HCT116 (cell line): Measurements from ENCODE around the gene UBE2F. TPM values are rescaled to one million over a fixed set of nuclear protein-coding genes. Genes with fewer than 3 reads are reported as not detected.
A peak's percentile ranks its signal among the peaks of the same experiment; 100 is the strongest.

Experiments
- ATAC-seq: fragments of 200-7000 bp; cut with Tn5 transposase; 2 replicates; pipeline ENCODE4 v1.9.1; 2020; ENCODE audit warnings: mild to moderate bottlenecking, moderate library complexity
- BruUV-seq: library from RNA; stranded (reverse); fragments of 400-500 nt; replicated peaks from 2 replicates; lab custom pipeline; 2021; lab: Mats Ljungman, UMichigan
- CTCF ChIA-PET: fragments of 300-600 bp; sonication (Branson Sonifier 250); formaldehyde crosslinking; loops from one replicate; lab custom pipeline; 2021; ENCODE audit warnings: antibody characterized with exemption; lab: Charles Lee
- POLR2A ChIA-PET: fragments of 300-600, 350-600 bp; sonication (Branson Sonifier 250); formaldehyde crosslinking; loops from one replicate; lab custom pipeline; 2021; ENCODE audit warnings: antibody characterized with exemption; lab: Charles Lee
- RAD21 ChIA-PET, 2 experiments: fragments of 300-600 bp; sonication (Branson Sonifier 250); formaldehyde crosslinking; loops; one replicate each; lab custom pipeline; 2023; ENCODE audit warnings: low total read pairs in 2 of 2; ENCODE audit not compliant: uncharacterized antibody in 2 of 2, unreplicated experiment in 2 of 2, low non-redundant PET in 1 of 2; lab: Charles Lee
- DNase-seq: peaks from one replicate; pipeline ENCODE4 v3.0.0-alpha.2; 2010; ENCODE audit warnings: low read depth, low spot score
- H2AFZ ChIP-seq: fragments of 200-600 bp; shearing (Covaris generic), sonication (generic); 2 replicates; pipeline ENCODE4 v1.6.1; 2017; ENCODE audit warnings: low read depth, mixed run types, mixed read lengths, antibody characterized with exemption, low read length; ENCODE audit not compliant: poor library complexity, severe bottlenecking
- H3K27ac ChIP-seq: 2 replicates; pipeline ENCODE4 v1.5.1; 2012; ENCODE audit warnings: low read depth, low read length
- H3K27me3 ChIP-seq: fragments of 200-600 bp; sonication (generic); 2 replicates; pipeline ENCODE4 v1.6.1; 2016; ENCODE audit warnings: mixed run types, low read length, mixed read lengths; ENCODE audit not compliant: insufficient read depth
- H3K36me3 ChIP-seq, 2 experiments: fragments of 200-500 bp in 1 of 2; fragments of 200-600 bp in 1 of 2; sonication (Bioruptor generic) in 1 of 2; sonication (generic) in 1 of 2; 2 replicates each; pipeline versions ENCODE4 v1.5.1 to v1.6.1; 2014 to 2016; ENCODE audit warnings: low read length in 2 of 2, inconsistent platforms in 1 of 2, mixed read lengths in 1 of 2, mixed run types in 1 of 2; ENCODE audit not compliant: insufficient read depth in 2 of 2, control insufficient read depth in 1 of 2
- H3K4me1 ChIP-seq, 2 experiments: fragments of 200-600 bp in 1 of 2; sonication (generic) in 1 of 2; 2 replicates each; pipeline versions ENCODE4 v1.5.1 to v1.6.1; 2012 to 2017; ENCODE audit warnings: low read length in 2 of 2, inconsistent platforms in 1 of 2, mild to moderate bottlenecking in 1 of 2, mixed read lengths in 1 of 2, mixed run types in 1 of 2, moderate library complexity in 1 of 2; ENCODE audit not compliant: insufficient read depth in 2 of 2, control insufficient read depth in 1 of 2
- H3K4me2 ChIP-seq: fragments of 200-600 bp; sonication (generic); 2 replicates; pipeline ENCODE4 v1.6.1; 2017; ENCODE audit warnings: mixed run types, low read length, mixed read lengths
- H3K4me3 ChIP-seq, 2 experiments: fragments of 200-600 bp in 1 of 2; sonication (generic) in 1 of 2; replicated peaks in 1 of 2; 2 replicates each; pipeline ENCODE4 v1.5.1; 2011 to 2016; ENCODE audit warnings: low read length in 2 of 2, control low read depth in 1 of 2, low read depth in 1 of 2, mild to moderate bottlenecking in 1 of 2, mixed read lengths in 1 of 2, mixed run types in 1 of 2
- H3K79me2 ChIP-seq: fragments of 200-600 bp; sonication (generic); 2 replicates; pipeline ENCODE4 v1.6.1; 2017; ENCODE audit warnings: mild to moderate bottlenecking, mixed run types, low read length, moderate library complexity, mixed read lengths; ENCODE audit not compliant: insufficient read depth
- H3K9ac ChIP-seq: fragments of 200-600 bp; sonication (generic); 2 replicates; pipeline ENCODE4 v1.6.1; 2016; ENCODE audit warnings: low read length, mixed read lengths
- H3K9me2 ChIP-seq: fragments of 200-600 bp; sonication (generic), shearing (Covaris generic); 2 replicates; pipeline ENCODE4 v1.6.1; 2017; ENCODE audit warnings: mixed run types, mild to moderate bottlenecking, moderate library complexity; ENCODE audit not compliant: insufficient read depth
- H3K9me3 ChIP-seq, 2 experiments: fragments of 200-500 bp in 1 of 2; fragments of 200-600 bp in 1 of 2; sonication (Bioruptor generic) in 1 of 2; sonication (generic) in 1 of 2; 2 replicates each; pipeline ENCODE4 v1.6.1; 2014 to 2017; ENCODE audit warnings: low read length in 2 of 2, mixed read lengths in 2 of 2, inconsistent platforms in 1 of 2, low read depth in 1 of 2, mild to moderate bottlenecking in 1 of 2, mixed run types in 1 of 2, moderate library complexity in 1 of 2; ENCODE audit not compliant: control insufficient read depth in 1 of 2, insufficient read depth in 1 of 2
- H4K20me1 ChIP-seq: fragments of 200-600 bp; sonication (generic), shearing (Covaris generic); 2 replicates; pipeline ENCODE4 v1.6.1; 2017; ENCODE audit warnings: mixed run types, mild to moderate bottlenecking, moderate library complexity; ENCODE audit not compliant: insufficient read depth
- CBX3 ChIP-seq: IDR thresholded peaks from 2 replicates; pipeline ENCODE4 v1.6.1; 2012; ENCODE audit warnings: low read depth
- EGR1 ChIP-seq: IDR thresholded peaks from 2 replicates; pipeline ENCODE4 v1.6.1; 2012; ENCODE audit warnings: low read depth
- ELF1 ChIP-seq: IDR thresholded peaks from 2 replicates; pipeline ENCODE4 v1.6.1; 2012; ENCODE audit warnings: low read depth, borderline replicate concordance
- EZH2 ChIP-seq: fragments of 200-600 bp; sonication (generic); IDR thresholded peaks from 2 replicates; pipeline ENCODE4 v1.6.1; 2017; ENCODE audit warnings: antibody characterized with exemption, mixed run types
- EZH2phosphoT487 ChIP-seq: fragments of 200-600 bp; IDR thresholded peaks from 2 replicates; pipeline ENCODE4 v1.6.1; 2018; ENCODE audit warnings: antibody characterized with exemption, borderline replicate concordance
- FOSL1 ChIP-seq: IDR thresholded peaks from 2 replicates; pipeline ENCODE4 v1.6.1; 2012; ENCODE audit warnings: low read depth
- JUND ChIP-seq: IDR thresholded peaks from 2 replicates; pipeline ENCODE4 v1.6.1; 2012
- POLR2A ChIP-seq: IDR thresholded peaks from 2 replicates; pipeline ENCODE4 v1.7.0; 2011; ENCODE audit warnings: borderline replicate concordance; ENCODE audit not compliant: insufficient read depth, insufficient read length; ENCODE audit errors: extremely low read depth
- POLR2AphosphoS5 ChIP-seq: IDR thresholded peaks from 2 replicates; pipeline ENCODE4 v1.6.1; 2011; ENCODE audit warnings: mild to moderate bottlenecking, low read depth, low read length, moderate library complexity
- SIN3A ChIP-seq: IDR thresholded peaks from 2 replicates; pipeline ENCODE4 v1.6.1; 2012; ENCODE audit warnings: low read depth
- SP1 ChIP-seq: IDR thresholded peaks from 2 replicates; pipeline ENCODE4 v1.6.1; 2012; ENCODE audit warnings: low read depth
- SRF ChIP-seq: IDR thresholded peaks from 2 replicates; pipeline ENCODE4 v1.6.1; 2012; ENCODE audit warnings: low read depth
- YY1 ChIP-seq: IDR thresholded peaks from 2 replicates; pipeline ENCODE4 v1.6.1; 2011; ENCODE audit warnings: low read length, low read depth, moderate library complexity, mild to moderate bottlenecking; ENCODE audit not compliant: insufficient replicate concordance; ENCODE audit errors: extremely low read depth
- ZFX ChIP-seq: fragments of 450-650 bp; IDR thresholded peaks from 2 replicates; pipeline ENCODE4 v1.6.1; 2017
- ZNF274 ChIP-seq: fragments of 200-500 bp; sonication (Bioruptor generic); IDR thresholded peaks from 2 replicates; pipeline ENCODE4 v1.6.1; 2014; ENCODE audit warnings: mild to moderate bottlenecking, low read depth, low read length, inconsistent platforms
- intact Hi-C: fragments of 100-400 bp; cut with micrococcal nuclease; formaldehyde crosslinking; loops from 2 replicates; pipeline ENCODE4 v1.10.0; 2022
- total RNA-seq: library from RNA; stranded (reverse); gene quantifications from one replicate; pipeline ENCODE4 v1.2.1, GENCODE V29; 2021; ENCODE audit not compliant: unreplicated experiment
- TF ChIP-seq, protein P1 (sequence below): IDR thresholded peaks from 2 replicates; pipeline ENCODE4 v1.6.1; 2012; ENCODE audit warnings: low read depth
- TF ChIP-seq, protein P2 (sequence below), 3 experiments: fragments of 200-600 bp in 1 of 3; sonication (generic) in 1 of 3; IDR thresholded peaks in 2 of 3; conservative IDR thresholded peaks in 1 of 3; 2 replicates each; pipeline ENCODE4 v1.5.1; 2012 to 2017; ENCODE audit warnings: low read depth in 2 of 3, low read length in 2 of 3, antibody characterized with exemption in 1 of 3, borderline replicate concordance in 1 of 3, control low read depth in 1 of 3, mild to moderate bottlenecking in 1 of 3, mixed read lengths in 1 of 3, mixed run types in 1 of 3, moderate library complexity in 1 of 3; ENCODE audit not compliant: insufficient read depth in 1 of 3
- TF ChIP-seq, protein P3 (sequence below): IDR thresholded peaks from 2 replicates; pipeline ENCODE4 v1.6.1; 2012

UBE2F gene
- total RNA-seq, 1 experiment from 2014 or later: 32.8 TPM

DNA sequence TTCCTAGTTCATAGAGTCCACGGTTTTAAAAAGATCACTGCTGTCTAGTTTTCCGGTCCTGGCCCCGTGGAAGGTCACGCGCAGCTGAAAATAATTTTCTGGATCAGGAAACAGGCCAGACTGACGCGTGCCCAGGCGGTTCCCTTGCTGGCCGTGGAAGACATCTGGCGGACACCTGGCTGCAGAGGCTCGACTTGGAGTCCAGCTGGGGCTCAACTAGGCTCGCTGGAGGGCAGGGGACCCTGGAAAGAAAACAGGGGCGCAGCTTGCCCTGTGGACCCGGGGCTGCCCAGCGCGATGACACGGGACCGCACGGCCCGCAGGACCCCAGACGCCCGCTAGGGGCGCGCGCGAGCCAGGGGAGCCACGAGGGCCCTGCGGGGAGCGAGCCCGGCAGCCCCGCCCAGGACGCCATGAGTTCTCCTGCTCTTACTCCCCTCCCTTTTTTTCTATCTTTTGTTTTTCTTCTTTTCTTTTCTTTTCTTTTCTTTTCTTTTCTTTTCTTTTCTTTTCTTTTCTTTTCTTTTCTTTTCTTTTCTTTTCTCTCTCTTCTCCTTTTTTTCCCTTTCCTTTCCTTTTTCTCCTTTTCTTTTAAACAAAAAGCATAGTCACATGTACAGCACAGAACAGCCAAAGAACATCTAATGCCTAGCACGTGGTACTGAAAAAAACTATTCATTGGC is 43.2 kb upstream of the UBE2F start (continued):
- no peak for TF ChIP-seq POLR2AphosphoS5
- no peak for TF ChIP-seq SIN3A
- no peak for TF ChIP-seq SP1
- TF ChIP-seq EZH2: no peak
- TF ChIP-seq JUND: no peak
- no peak for TF ChIP-seq POLR2A

DNA sequence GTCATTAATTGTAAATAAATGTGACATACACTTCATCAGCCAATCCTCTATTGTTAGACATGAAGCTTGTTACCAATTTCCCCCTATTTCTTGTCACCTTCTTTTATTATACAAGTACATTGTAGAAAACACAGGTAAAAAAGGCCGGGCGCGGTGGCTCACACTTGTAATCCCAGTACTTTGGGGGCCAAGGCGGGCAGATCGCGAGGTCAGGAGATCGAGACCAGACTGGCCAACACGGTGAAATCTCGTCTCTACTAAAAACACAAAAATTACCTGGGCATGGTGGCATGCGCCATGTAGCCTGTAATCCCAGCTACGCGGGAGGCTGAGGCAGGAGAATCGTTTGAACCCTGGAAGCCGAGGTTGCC is 42.7 kb upstream of the UBE2F start:
- H3K4me3 ChIP-seq: no peak overlapping the region
- no TSS peak for BruUV-seq
- ATAC-seq: no peak
- peak overlapping the region; percentile 92 for H2AFZ ChIP-seq
- H3K9me3 ChIP-seq: peaks cover 4% of the 10 kb centered on the region in 2 experiments; a peak in 1 of 4 replicates
- intact Hi-C loops: loop anchor here (5.0 kb wide), 2 partner anchors 62 to 338 kb away; no protein-coding TSS in a partner anchor
- no peaks in the 10 kb centered on the region for H3K27me3 ChIP-seq
- ChIA-PET RAD21 (no interaction called here), POLR2A (no interaction called here), CTCF (interaction anchor here (1.2 to 1.7 kb wide), 3 partner anchors 11 to 62 kb away, joined by 3 to 7 read pairs (median 3); no protein-coding TSS in a partner anchor)
- H3K79me2 ChIP-seq: no peaks in the 10 kb centered on the region
- no peak overlapping the region for H3K27ac ChIP-seq
- peak overlapping the region; percentile 72; the same call in 1 of the 2 replicates for H3K4me2 ChIP-seq
- H3K36me3 ChIP-seq: no peaks in the 10 kb centered on the region
- H3K4me1 ChIP-seq: peaks cover 13 to 23% of the 10 kb centered on the region in 2 experiments
- H4K20me1 ChIP-seq: no peaks in the 10 kb centered on the region
- DNase-seq: no peak
- no peak overlapping the region for H3K9ac ChIP-seq
- no peaks in the 10 kb centered on the region for H3K9me2 ChIP-seq
- TF ChIP-seq EGR1: no peak
- no peak for TF ChIP-seq SRF
- TF ChIP-seq SIN3A: no peak
- no peak for TF ChIP-seq ZFX
- TF ChIP-seq, protein P1, sequence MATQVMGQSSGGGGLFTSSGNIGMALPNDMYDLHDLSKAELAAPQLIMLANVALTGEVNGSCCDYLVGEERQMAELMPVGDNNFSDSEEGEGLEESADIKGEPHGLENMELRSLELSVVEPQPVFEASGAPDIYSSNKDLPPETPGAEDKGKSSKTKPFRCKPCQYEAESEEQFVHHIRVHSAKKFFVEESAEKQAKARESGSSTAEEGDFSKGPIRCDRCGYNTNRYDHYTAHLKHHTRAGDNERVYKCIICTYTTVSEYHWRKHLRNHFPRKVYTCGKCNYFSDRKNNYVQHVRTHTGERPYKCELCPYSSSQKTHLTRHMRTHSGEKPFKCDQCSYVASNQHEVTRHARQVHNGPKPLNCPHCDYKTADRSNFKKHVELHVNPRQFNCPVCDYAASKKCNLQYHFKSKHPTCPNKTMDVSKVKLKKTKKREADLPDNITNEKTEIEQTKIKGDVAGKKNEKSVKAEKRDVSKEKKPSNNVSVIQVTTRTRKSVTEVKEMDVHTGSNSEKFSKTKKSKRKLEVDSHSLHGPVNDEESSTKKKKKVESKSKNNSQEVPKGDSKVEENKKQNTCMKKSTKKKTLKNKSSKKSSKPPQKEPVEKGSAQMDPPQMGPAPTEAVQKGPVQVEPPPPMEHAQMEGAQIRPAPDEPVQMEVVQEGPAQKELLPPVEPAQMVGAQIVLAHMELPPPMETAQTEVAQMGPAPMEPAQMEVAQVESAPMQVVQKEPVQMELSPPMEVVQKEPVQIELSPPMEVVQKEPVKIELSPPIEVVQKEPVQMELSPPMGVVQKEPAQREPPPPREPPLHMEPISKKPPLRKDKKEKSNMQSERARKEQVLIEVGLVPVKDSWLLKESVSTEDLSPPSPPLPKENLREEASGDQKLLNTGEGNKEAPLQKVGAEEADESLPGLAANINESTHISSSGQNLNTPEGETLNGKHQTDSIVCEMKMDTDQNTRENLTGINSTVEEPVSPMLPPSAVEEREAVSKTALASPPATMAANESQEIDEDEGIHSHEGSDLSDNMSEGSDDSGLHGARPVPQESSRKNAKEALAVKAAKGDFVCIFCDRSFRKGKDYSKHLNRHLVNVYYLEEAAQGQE: no peak
- no peak for TF ChIP-seq SP1
- no peak for TF ChIP-seq YY1
- TF ChIP-seq, protein P2, sequence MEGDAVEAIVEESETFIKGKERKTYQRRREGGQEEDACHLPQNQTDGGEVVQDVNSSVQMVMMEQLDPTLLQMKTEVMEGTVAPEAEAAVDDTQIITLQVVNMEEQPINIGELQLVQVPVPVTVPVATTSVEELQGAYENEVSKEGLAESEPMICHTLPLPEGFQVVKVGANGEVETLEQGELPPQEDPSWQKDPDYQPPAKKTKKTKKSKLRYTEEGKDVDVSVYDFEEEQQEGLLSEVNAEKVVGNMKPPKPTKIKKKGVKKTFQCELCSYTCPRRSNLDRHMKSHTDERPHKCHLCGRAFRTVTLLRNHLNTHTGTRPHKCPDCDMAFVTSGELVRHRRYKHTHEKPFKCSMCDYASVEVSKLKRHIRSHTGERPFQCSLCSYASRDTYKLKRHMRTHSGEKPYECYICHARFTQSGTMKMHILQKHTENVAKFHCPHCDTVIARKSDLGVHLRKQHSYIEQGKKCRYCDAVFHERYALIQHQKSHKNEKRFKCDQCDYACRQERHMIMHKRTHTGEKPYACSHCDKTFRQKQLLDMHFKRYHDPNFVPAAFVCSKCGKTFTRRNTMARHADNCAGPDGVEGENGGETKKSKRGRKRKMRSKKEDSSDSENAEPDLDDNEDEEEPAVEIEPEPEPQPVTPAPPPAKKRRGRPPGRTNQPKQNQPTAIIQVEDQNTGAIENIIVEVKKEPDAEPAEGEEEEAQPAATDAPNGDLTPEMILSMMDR (IDR thresholded peaks at IDR 0.05 in 2 of 3, conservative IDR thresholded peaks at IDR 0.05 in 1 of 3; ENCODE audit: borderline replicate concordance in 1 of 3, insufficient read depth in 1 of 3, low read depth in 2 of 3, low read length in 2 of 3): no peak
- TF ChIP-seq EZH2phosphoT487: no peak
- TF ChIP-seq, protein P3, sequence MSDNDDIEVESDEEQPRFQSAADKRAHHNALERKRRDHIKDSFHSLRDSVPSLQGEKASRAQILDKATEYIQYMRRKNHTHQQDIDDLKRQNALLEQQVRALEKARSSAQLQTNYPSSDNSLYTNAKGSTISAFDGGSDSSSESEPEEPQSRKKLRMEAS: no peak
- no peak for TF ChIP-seq JUND
- TF ChIP-seq FOSL1: no peak
- no peak for TF ChIP-seq ZNF274
- TF ChIP-seq ELF1: no peak
- no peak for TF ChIP-seq CBX3
